A673 (cell line): Measurements from ENCODE around the gene GPR153.

ENCODE experiments used
- EZH2 ChIP-seq: fragments of 200-600 bp; sonication (generic); IDR thresholded peaks from 2 replicates; pipeline ENCODE4 v1.6.1; 2017; ENCODE audit warnings: borderline replicate concordance, low read depth, mild to moderate bottlenecking, mixed read lengths, antibody characterized with exemption, low read length; ENCODE audit not compliant: poor library complexity, severe bottlenecking
- TF ChIP-seq, protein P1 (sequence below): fragments of 300-800, 200-600 bp; sonication (generic); conservative IDR thresholded peaks from 2 replicates; pipeline ENCODE4 v1.5.1; 2017; ENCODE audit warnings: low read depth, mild to moderate bottlenecking, antibody characterized with exemption, low read length, moderate library complexity, mixed read lengths

DNA sequence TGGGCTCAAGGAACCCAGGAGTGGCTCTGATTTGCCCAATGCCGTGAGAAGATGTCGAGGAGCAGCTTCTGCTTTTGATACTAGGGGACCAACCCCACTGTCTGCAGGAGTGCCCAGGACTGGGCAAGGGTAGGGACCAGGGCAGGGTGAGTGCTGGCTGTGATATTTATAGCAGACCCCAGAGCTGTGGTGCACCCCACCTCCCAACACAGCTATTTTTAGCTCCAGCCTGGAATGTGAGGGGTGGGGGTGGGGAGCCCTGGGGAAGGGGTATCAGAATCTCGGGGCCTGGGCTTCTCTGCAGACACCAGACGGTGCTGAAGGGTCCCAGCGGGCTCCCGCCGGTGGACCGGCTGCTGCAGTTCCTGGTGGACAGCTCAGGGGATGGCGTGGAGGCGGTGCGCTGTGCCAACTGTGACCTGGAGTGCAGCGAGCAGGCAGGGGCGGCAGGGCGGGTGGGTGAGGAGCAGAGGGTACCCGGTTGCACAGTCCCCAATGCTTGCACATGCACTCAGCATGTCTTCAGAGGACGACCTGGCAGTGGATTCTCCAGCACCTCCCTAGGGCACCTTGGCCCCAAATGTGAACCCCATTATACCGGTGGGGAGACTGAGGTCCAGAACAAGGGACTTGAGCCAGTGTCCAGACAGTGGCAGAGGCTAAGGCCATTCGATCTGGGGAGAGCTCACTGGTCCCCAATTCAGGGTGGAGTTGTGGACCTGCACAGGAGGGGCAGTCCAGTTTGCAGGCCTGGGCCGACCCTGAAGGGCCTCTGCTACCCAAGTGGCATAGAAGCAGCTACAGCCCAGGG is 53.6 kb downstream of the GPR153 start:
- TF ChIP-seq, protein P1, sequence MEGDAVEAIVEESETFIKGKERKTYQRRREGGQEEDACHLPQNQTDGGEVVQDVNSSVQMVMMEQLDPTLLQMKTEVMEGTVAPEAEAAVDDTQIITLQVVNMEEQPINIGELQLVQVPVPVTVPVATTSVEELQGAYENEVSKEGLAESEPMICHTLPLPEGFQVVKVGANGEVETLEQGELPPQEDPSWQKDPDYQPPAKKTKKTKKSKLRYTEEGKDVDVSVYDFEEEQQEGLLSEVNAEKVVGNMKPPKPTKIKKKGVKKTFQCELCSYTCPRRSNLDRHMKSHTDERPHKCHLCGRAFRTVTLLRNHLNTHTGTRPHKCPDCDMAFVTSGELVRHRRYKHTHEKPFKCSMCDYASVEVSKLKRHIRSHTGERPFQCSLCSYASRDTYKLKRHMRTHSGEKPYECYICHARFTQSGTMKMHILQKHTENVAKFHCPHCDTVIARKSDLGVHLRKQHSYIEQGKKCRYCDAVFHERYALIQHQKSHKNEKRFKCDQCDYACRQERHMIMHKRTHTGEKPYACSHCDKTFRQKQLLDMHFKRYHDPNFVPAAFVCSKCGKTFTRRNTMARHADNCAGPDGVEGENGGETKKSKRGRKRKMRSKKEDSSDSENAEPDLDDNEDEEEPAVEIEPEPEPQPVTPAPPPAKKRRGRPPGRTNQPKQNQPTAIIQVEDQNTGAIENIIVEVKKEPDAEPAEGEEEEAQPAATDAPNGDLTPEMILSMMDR: no peak
- no peak for TF ChIP-seq EZH2
